ENCODE results near the gene IFT20. TPM values are rescaled to one million over a fixed set of nuclear protein-coding genes. Genes with fewer than 3 reads are reported as not detected.

IFT20 gene
- total and polyA plus RNA-seq, 2 experiments from 2014 or later, result 13.2 to 32.3 TPM

GRCh38 chr17:28363186-28363585 is 27.9 kb upstream of the IFT20 start (continued):
- TF ChIP-seq, protein P1, sequence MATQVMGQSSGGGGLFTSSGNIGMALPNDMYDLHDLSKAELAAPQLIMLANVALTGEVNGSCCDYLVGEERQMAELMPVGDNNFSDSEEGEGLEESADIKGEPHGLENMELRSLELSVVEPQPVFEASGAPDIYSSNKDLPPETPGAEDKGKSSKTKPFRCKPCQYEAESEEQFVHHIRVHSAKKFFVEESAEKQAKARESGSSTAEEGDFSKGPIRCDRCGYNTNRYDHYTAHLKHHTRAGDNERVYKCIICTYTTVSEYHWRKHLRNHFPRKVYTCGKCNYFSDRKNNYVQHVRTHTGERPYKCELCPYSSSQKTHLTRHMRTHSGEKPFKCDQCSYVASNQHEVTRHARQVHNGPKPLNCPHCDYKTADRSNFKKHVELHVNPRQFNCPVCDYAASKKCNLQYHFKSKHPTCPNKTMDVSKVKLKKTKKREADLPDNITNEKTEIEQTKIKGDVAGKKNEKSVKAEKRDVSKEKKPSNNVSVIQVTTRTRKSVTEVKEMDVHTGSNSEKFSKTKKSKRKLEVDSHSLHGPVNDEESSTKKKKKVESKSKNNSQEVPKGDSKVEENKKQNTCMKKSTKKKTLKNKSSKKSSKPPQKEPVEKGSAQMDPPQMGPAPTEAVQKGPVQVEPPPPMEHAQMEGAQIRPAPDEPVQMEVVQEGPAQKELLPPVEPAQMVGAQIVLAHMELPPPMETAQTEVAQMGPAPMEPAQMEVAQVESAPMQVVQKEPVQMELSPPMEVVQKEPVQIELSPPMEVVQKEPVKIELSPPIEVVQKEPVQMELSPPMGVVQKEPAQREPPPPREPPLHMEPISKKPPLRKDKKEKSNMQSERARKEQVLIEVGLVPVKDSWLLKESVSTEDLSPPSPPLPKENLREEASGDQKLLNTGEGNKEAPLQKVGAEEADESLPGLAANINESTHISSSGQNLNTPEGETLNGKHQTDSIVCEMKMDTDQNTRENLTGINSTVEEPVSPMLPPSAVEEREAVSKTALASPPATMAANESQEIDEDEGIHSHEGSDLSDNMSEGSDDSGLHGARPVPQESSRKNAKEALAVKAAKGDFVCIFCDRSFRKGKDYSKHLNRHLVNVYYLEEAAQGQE (IDR thresholded peaks at IDR 0.05; ENCODE audit: unreplicated experiment), result no peak
- TF ChIP-seq POLR2AphosphoS5 (IDR thresholded peaks at IDR 0.05; ENCODE audit: low read depth) (no peak), ZNF114 (CRISPR knock-in tag; IDR thresholded peaks at IDR 0.05) (no peak), NANOG (IDR thresholded peaks at IDR 0.05; ENCODE audit: borderline replicate concordance) (no peak)

DNA sequence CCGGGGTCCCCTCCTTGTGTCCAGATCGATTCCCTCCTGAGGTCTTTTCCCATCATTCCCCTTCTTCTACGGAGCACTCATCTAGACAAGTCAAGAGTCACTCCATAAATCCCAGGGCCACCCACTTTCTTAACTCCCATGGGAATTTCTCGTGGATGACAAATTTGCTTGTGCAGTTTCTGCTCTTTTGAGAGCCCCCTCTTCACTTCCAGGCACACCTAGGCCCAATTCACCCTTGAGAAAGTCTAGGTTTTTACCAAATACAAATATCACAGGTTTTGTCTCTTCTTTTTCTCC is 22.6 kb upstream of the IFT20 start:
- ATAC-seq, result no peak
- Histone ChIP-seq H4K20me1 (replicated peaks; ENCODE audit: insufficient read depth) (no peaks in the 10 kb centered on the region; the same call in 1 of the 2 replicates), H3K27me3 (ENCODE audit: insufficient read depth) (no peaks in the 10 kb centered on the region), H3K4me2 (peak overlapping the region; percentile 89), H2AFZ (peak overlapping the region; percentile 89; the same call in 1 of the 2 replicates), H3F3A (replicated peaks; ENCODE audit: low read depth) (no peaks in the 10 kb centered on the region; the same call in 1 of the 2 replicates), H3K9me2 (ENCODE audit: insufficient read depth) (no peaks in the 10 kb centered on the region), H3K27ac (ENCODE audit: low read depth) (peak overlapping the region; percentile 83), H3K79me2 (replicated peaks; ENCODE audit: insufficient read depth) (peaks cover 24% of the 10 kb centered on the region), H3K36me3 (ENCODE audit: insufficient read depth) (peaks cover 17% of the 10 kb centered on the region), H3K4me1 (ENCODE audit: insufficient read depth) (peaks cover 13% of the 10 kb centered on the region), H3K4me3 (peak overlapping the region; percentile 89)
- H3K36me3 Mint-ChIP-seq (ENCODE audit: low read depth), result peaks cover 68% of the 10 kb centered on the region
- H3K4me1 Mint-ChIP-seq, result peaks cover 14% of the 10 kb centered on the region
- DNase-seq (ENCODE audit: low spot score), result no peak
- peak overlapping the region; percentile 93 for H3K27ac Mint-ChIP-seq
- H3K9me3 Mint-ChIP-seq, result no peaks in the 10 kb centered on the region; the same call in 2 of the 3 replicates
- H3K4me3 Mint-ChIP-seq, result peak overlapping the region; percentile 94
- peaks cover 6% of the 10 kb centered on the region for H3K27me3 Mint-ChIP-seq (ENCODE audit: insufficient read depth, low read depth, poor library complexity)
- no peak for TF ChIP-seq NANOG (IDR thresholded peaks at IDR 0.05; ENCODE audit: borderline replicate concordance)
- no peak for TF ChIP-seq CREB1 (CRISPR knock-in tag; IDR thresholded peaks at IDR 0.05; ENCODE audit: low read depth)
- TF ChIP-seq ZNF114 (CRISPR knock-in tag; IDR thresholded peaks at IDR 0.05), result no peak
- TF ChIP-seq ZNF331 (CRISPR knock-in tag; IDR thresholded peaks at IDR 0.05; ENCODE audit: low read depth), result no peak
- TF ChIP-seq ETS1 (IDR thresholded peaks at IDR 0.05), result no peak
- TF ChIP-seq, protein P2, sequence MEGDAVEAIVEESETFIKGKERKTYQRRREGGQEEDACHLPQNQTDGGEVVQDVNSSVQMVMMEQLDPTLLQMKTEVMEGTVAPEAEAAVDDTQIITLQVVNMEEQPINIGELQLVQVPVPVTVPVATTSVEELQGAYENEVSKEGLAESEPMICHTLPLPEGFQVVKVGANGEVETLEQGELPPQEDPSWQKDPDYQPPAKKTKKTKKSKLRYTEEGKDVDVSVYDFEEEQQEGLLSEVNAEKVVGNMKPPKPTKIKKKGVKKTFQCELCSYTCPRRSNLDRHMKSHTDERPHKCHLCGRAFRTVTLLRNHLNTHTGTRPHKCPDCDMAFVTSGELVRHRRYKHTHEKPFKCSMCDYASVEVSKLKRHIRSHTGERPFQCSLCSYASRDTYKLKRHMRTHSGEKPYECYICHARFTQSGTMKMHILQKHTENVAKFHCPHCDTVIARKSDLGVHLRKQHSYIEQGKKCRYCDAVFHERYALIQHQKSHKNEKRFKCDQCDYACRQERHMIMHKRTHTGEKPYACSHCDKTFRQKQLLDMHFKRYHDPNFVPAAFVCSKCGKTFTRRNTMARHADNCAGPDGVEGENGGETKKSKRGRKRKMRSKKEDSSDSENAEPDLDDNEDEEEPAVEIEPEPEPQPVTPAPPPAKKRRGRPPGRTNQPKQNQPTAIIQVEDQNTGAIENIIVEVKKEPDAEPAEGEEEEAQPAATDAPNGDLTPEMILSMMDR (conservative IDR thresholded peaks at IDR 0.05; ENCODE audit: low read depth in 2 of 2), result no peak
- no peak for TF ChIP-seq ZNF462 (CRISPR knock-in tag; IDR thresholded peaks at IDR 0.05)
- no peak for TF ChIP-seq JUNB (IDR thresholded peaks at IDR 0.05; ENCODE audit: unreplicated experiment)
- TF ChIP-seq POLR2AphosphoS5 (IDR thresholded peaks at IDR 0.05; ENCODE audit: low read depth), result no peak

Measured in GM23338 (cell line).